Stimulated activated CD4-positive, alpha-beta T cell treated with anti-CD3 and anti-CD28 coated beads, Interleukin-12 subunit alpha, Interleukin-12 subunit beta, amount 100 ng/mL, for 4 hours (primary cell): ENCODE measurements around the gene ZBTB5.
"Not testable (repeated sequence)": the region's sequence is repeated elsewhere in the genome, so short reads cannot be mapped to it uniquely, and the experiment has no call there.

ENCODE experiments used
- DNase-seq: peaks from one replicate; pipeline ENCODE4 v3.0.0-alpha.2; 2020

Gene ZBTB5

DNA sequence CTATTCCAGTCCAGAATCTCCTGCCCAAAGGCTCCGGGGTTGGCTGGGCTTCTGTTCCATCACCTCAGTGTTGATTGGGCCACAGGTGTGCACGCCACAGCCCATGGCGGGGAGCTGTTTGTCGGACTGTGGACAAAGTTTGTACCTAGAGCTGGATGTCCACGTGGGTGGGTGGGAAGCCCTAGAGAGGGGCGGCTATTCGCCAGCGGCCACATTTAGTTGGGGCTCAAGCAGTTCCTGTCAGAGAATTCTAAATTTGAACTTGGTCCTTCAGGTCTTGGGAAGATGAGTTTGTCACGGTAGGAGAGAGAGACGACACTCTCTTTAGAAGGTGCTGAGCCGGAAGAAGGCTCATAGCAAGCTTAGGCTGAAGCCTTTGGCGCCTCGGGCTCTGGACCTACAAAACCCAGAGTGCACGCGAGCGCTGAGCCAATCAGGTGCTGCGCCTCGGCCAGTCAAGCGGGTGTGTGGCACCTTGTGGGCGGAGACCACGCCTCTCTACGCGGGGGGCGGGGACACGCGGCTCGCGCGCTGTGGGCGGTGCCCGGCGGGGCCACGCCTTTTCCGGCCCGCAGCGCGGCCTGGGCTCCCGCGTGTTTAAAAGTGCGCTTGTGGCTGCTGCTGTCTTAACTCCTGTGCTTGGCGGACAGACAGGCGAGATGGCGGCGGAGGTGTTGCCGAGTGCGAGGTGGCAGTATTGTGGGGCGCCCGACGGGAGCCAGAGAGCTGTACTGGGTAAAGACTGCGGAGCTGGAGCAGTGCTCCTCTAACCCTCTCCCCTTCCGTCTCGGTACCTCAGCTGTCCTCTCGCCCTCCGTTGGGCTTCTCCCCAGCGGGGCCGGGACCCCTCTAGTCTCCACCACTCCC, 20.4 kb upstream of the ZBTB5 start, which contains the start of gene POLR1E:
POLR1E (plus strand) TSS at position 560 of the 867 bp plus-strand sequence; CDS start at position 660, 100 bp downstream.
- DNase-seq: peak; percentile 97

DNA sequence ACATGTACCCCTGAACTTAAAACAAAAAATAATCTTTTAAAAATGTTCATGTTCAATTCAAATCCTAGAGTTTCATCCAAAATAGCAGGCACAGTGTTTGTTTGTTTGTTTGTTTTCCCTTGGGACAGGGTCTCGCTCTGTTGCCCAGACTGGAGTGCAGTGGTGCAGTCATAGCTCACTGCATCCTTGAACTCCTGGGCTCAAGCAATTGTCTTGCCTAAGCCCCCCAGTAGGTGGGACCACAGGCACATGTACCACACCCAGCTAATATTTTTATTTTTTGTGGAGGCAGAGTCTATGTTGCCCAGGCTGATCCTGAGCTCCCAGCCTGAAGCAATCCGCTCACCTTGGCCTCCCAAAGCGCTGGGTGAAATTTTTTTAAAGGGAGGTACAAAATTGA, 15.5 kb upstream of the ZBTB5 start:
- no peak for DNase-seq

- DNase-seq: not testable (repeated sequence)
Measured at GRCh38 chr9:37477987-37478619, 12.9 kb upstream of the ZBTB5 start.

DNA sequence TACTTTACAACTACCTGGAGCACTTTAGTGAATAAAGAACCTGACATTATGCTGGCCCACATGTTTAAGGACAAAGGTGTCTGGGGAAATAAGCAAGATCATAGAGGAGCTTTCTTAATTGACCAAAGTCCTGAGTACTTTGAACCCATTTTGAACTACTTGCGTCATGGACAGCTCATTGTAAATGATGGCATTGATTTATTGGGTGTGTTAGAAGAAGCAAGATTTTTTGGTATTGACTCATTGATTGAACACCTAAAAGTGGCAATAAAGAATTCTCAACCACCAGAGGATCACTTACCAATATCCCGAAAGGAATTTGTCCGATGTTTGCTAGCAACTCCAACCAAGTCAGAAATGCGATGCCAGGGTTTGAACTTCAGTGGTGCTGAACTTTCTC, 12.2 kb upstream of the ZBTB5 start:
- not testable (repeated sequence) for DNase-seq

- DNase-seq: no peak
Measured at GRCh38 chr9:37476930-37477329, 11.7 kb upstream of the ZBTB5 start.

DNA sequence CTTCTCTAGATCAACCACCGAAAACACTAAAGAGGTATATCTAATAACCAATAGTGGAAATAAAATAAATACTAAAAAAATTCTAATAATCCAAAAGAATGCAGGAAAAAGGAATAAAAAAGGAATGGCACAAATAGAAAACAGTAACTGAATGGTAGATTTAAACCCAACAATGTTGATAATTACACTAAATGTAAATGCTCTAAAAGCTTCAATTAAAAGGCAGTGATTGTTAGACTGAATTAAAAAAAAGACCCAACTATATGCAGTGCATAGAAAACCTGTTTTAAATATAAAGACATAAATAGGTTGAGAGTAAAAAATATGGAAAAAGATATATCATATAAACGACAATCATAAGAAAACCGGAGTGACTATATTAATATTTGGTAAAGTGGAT, 9.2 kb upstream of the ZBTB5 start:
- DNase-seq: no peak

DNA sequence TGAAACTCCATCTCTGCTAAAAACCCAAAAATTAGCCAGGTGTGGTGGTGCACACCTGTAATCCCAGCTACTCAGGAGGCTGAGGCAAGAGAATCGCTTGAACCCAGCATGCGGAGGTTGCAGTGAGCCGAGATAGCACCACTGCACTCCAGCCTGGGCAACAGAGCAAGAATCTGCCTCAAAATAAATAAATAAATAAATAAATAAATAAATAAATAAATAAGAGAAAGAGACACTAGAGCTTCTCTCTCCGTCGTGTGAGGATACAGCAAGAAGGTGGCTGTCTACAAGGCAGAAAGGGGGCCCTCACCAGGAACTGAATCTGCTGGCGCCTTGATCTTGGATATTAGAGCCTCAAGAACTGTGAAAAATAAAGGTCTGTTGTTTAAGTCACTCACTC, 8.7 kb upstream of the ZBTB5 start:
- not testable (repeated sequence) for DNase-seq

DNA sequence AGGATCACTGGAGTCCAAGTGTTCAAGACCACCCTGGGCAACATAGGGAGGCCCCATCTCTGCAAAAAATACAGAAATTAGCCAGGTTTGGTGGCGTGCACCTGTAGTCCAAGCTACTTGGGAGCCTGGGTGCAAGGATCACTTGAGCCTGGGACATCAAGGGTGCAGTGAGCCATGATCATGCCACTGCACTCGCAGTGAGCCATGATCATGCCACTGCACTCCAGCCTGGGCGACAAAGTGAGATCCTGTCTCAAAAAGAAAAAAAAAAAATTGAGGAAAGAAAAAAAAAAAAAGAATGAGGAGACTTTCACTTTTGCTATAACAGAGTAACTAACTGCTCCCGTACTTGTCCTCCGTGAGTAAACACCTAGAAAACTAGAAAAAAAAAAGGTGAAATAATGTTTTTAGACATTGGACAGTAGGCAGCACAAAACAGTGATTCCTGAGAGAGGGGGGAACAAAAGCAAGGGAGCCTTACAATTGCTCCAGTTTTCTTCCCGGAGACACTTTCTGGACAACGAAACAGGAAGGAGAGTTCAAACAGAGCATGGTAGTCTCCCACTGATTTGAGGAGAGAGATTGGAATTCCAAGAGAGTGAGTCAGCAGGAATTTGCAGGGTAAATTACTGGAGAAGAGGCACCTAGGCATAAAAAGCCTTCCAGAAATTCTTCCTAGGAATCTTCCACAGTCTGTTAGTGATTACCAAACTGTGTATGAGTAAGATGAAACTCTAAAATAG, 6.9 kb upstream of the ZBTB5 start:
- no peak for DNase-seq

DNA sequence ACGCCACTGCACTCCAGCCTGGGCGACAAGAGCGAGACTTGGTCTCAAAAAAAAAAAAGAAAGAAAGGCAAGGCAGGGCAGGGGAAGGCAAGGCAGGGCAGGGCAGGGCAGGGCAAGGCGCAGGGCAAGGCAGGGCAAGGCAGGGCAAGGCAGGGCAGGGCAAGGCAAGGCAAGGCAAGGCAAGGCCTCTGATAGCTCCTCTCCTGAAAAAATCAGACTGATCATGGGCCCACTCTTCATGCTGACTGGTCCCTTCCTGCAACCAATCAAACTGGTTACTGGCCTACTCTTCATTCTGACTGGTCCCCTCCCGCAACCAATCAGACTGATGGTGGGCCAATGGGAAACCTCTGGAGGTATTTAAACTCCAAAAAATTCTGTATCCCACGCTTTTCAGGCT, 3.4 kb upstream of the ZBTB5 start:
- DNase-seq: no peak

- DNase-seq: not testable (repeated sequence)
Measured at GRCh38 chr9:37467530-37467929, 2.3 kb upstream of the ZBTB5 start.

DNA sequence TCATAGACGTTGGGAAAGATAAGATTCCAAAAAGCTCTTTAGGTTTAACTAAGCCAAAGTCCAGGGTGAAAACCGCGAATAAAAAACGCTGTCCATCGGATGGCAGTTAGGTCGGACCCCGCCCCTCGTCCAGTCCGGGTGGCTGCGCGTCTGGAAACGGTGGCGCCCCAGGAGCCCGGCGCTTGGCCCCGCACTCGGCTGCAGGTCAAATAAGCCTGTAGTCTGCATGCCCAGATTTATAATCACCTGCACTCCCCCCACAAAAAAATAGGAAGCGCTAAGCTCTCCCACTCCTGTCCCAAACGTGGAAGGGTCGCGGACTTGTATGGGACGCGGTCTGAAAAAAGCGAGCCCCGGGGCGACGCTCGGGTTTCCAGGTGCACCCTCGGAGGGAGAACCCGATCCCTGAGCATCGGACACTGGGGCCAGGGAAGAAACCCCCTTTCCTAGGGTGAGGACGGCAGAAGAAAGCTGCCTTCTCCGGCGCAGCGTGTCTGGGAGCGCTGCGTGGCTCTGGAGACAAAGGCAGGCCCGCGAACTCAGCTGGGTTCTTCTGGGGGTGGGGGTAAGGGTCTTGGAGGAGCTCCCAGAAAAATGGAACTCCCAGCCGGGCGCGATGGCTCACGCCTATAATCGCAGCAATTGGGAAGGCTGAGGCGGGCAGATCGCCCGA, 923 bp upstream of the ZBTB5 start:
- DNase-seq: peak; percentile 30

- peak; percentile 50 for DNase-seq
Measured at GRCh38 chr9:37464426-37465248, 613 bp downstream of the ZBTB5 start.

GRCh38 chr9:37464006-37464405, 1.2 kb downstream of the ZBTB5 start:
- DNase-seq: no peak

DNA sequence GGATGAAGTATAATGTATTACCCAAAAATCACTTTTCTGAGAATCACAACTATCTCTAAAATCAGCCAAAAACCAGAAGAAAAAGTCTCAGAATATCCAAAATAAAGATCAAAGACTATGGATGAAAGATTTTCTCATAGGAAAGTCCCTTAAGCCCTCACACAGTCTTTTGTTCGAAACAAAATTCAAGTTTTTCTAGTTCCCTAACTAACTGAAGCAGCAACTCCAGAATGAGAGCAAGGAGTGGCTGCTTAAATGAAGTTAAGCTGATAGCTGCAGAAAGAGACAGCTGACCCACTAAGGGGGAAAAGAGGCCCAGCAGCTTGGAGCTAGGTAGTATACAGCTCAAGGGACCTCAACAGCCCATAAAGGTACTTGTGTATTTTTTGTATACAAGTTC, 8.4 kb downstream of the ZBTB5 start:
- no peak for DNase-seq

GRCh38 chr9:37455884-37456647, 9.2 kb downstream of the ZBTB5 start:
- no peak for DNase-seq

GRCh38 chr9:37454238-37454637, 11.0 kb downstream of the ZBTB5 start:
- no peak for DNase-seq

GRCh38 chr9:37453827-37454226, 11.4 kb downstream of the ZBTB5 start:
- DNase-seq: no peak

DNA sequence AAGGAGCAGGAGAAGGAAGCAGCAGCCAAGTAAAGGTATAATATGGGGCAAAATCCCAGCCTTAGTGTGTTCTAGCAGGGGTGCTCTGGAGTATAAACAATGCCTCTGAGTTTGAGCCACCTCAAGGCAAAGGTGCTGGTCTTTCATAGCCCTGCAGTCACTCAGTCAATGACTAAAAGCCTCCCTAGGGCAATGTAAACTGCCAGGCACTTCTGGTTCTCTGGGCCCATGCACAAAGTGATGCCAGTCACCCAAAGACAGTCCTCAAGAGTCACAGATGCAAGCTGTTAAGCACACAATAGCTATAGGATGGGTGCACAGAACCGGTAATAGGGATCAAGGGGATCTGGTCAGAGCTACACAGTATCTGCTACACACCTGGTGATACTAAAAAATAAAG, 12.6 kb downstream of the ZBTB5 start:
- no peak for DNase-seq

GRCh38 chr9:37451628-37452027, 13.6 kb downstream of the ZBTB5 start:
- DNase-seq: no peak

DNA sequence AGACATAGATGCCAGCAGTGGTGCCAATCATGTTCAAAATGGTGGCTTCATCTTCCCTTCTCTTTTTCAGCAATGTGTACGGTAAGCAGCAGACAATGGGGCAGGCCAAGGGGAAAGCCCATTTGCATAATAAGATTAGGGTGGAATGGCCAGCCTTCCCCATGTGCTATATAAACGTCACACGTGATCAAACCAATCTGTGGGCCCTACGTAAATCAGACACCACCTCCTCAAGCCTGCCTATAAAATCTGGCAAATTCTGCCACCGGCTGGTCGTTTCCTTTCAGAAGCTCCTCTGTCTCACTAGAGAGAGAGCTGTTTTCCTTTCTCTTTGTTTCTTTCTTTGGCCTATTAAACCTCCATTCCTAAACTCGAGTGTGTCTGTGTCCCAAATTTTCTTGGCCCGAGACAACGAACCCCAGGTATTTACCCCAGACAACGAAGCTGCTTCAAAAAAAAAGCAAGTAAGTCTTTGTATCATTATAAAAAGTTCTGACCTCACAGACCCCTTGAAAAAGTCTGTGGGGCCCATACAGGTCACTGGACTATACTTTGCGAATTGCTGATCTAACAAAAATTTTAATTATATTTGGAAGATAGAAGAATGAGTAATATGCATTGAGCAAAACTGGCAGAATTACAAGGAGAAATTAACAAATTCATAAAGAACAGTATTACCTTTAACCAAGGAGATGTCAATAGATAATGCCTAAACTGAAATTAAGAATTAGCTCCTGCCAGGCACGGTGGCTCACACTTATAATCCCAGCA, 15.2 kb downstream of the ZBTB5 start:
- no peak for DNase-seq

DNA sequence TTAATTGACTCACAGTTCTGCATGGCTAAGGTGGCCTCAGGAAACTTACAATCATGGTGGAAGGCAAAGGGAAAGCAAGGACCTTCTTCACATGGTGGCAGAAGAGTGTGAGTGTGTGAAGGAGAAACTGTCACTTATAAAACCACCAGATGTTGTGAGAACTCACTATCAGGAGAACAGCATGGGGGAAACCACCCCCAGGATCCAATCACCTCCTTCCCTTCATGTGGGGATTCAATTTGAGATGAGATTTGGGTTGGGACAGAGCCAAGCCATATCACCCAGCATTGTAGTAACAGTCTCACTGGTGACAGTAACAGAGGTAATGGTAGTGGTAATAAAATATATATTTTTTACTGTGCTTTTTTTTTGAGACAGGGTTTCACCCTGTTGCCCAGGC, 18.1 kb downstream of the ZBTB5 start:
- DNase-seq: no peak
